Ureter (tissue), 1 donor: Measurements from ENCODE around the gene H1-8. TPM values are rescaled to one million over a fixed set of nuclear protein-coding genes. Genes with fewer than 3 reads are reported as not detected.
"Not testable (repeated sequence)": the region's sequence is repeated elsewhere in the genome, so short reads cannot be mapped to it uniquely, and the experiment has no call there.

Source experiments
- DNase-seq: peaks from one replicate; pipeline ENCODE4 v3.0.0-alpha.2; 2020; ENCODE audit warnings: low spot score
- total RNA-seq: library from RNA; stranded (reverse); gene quantifications from one replicate; pipeline ENCODE4 v1.2.4, GENCODE V29; 2023
- donor health status: DM: yes; HTN: yes; CAD: no.

Gene H1-8
- total RNA-seq, 1 donor from 2014 or later, result not detected

DNA sequence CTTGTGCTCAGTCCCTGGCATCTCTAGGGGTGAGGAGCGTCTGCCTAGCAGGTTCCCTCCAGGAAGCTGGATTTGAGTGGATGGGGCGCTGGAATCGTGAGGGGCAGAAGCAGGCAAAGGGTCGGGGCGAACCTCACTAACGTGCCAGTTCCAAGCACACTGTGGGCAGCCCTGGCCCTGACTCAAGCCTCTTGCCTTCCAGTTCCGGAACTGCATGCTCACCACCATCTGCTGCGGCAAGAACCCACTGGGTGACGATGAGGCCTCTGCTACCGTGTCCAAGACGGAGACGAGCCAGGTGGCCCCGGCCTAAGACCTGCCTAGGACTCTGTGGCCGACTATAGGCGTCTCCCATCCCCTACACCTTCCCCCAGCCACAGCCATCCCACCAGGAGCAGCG, 9.6 kb upstream of the H1-8 start:
- DNase-seq, result no peak

DNA sequence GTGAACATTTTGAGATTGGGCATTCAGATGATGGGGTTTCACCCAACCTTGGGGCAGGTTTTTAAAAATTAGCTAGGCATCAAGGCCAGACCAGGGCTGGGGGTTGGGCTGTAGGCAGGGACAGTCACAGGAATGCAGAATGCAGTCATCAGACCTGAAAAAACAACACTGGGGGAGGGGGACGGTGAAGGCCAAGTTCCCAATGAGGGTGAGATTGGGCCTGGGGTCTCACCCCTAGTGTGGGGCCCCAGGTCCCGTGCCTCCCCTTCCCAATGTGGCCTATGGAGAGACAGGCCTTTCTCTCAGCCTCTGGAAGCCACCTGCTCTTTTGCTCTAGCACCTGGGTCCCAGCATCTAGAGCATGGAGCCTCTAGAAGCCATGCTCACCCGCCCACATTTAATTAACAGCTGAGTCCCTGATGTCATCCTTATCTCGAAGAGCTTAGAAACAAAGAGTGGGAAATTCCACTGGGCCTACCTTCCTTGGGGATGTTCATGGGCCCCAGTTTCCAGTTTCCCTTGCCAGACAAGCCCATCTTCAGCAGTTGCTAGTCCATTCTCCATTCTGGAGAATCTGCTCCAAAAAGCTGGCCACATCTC, 8.4 kb upstream of the H1-8 start:
- DNase-seq, result no peak

DNA sequence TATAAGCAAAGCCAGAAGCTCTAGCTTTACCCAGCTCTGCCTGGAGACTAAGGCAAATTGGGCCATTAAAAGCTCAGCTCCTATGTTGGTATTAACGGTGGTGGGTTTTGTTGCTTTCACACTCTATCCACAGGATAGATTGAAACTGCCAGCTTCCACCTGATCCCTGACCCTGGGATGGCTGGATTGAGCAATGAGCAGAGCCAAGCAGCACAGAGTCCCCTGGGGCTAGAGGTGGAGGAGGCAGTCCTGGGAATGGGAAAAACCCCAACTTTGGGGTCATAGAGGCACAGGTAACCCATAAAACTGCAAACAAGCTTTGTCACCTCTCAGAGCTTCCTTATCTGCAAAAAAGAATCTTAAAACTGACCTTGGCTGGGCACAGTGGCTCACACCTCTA, 7.9 kb upstream of the H1-8 start:
- DNase-seq, result no peak

DNA sequence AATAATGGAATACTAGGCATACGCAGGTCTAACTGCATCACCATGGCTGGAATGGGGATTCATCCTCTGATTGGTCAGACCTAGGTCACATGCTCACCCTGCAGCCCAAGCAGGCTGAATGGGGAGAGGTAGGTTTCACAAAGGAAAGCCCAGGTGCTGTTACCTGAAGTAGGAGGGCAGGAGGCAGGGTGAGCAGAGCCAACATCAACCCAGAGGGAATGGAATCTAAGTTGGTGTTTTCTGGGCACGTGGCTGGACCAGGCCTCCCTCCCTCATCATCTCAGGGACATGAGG, 6.7 kb upstream of the H1-8 start:
- DNase-seq, result no peak

DNA sequence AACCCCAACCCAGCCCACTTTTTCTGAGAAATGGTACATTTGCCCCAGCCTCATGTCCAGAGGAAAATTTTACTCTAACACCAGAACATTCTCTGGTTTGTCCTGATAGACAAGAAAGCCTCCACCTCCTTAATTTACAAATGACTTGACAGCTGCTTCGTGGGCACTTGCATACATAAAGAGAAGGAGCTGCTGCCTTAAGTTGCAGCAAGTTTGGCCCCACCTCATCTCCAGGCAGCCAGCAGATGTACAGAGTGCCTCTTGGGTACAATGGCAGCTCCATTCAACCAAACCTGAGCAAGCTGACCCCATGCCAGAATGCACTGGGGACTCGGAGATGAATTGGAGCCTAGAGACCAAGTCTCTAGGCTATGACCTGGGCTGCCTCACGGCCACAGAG, 6.2 kb upstream of the H1-8 start:
- no peak for DNase-seq

DNA sequence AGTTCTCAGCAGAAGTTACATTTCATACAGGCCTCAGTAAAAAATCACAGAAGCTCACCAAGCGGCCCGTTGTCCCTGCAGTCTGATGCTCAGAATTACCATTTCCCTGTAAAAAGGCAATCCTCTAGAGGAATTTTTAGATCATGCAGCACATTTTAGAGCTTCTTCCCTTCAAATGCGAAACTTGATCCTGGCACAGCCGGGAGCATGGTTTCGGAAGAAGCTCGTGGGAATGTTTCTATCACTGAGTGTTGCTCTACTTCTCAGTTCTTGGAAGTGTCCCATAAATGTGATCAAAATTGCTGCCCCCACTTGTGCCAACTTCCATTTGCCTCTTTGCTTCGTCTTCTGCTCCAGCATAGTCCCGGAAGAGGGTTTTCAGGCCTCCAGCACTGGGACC, 3.8 kb upstream of the H1-8 start:
- no peak for DNase-seq

DNA sequence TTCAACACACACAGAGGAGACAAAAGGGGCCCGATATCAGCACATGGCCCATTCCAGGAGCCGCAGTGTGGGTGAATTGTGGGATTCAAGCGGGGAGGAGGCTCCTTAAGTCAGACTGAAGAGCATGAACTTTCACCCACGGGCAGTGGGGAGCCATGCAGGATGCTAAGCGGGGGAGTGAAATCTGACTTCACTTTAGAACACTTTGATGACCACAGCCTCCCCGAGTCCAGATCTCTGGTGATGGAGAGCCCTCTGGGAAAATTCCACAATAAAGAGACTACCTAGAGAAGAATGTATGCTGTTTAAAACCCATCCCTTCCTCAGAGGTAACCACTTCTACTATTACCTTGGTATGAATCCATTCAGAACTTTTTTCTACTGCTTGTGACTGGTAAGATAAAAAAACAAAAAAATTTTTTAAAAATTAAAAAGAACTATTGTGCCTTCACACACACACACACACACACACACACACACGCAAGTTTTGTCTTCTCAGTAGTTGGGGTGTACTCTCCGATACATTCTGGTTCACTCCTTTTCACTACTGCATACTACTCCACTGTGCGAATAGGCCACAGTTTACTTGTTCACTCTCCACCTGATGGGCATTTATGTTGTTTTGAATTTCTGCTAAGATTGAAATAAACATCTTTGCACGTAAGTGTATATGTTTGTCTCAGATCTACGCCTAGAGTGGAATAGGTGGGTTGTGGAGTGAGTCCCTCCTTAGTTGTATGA, 2.0 kb upstream of the H1-8 start:
- no peak for DNase-seq

DNA sequence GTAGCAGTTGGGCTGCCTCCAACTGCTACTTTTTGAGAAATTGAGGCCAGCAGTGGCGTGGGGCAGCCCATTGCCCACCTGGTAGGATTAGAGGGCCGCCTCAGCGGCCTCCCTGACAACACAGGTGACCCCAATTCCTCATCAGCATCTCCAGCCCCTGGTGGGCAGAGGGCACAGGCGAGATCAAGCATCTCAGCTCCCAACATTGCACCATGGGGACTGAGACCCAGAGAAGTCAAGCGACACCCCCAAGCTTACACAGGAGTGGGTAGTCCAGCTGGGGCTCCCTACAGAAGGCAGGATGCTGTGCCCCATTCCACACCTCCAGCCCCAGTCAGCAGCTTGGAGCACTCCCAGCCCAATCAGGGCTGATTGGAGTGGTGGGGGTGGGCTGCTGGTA, 228 bp upstream of the H1-8 start:
- DNase-seq, result no peak

DNA sequence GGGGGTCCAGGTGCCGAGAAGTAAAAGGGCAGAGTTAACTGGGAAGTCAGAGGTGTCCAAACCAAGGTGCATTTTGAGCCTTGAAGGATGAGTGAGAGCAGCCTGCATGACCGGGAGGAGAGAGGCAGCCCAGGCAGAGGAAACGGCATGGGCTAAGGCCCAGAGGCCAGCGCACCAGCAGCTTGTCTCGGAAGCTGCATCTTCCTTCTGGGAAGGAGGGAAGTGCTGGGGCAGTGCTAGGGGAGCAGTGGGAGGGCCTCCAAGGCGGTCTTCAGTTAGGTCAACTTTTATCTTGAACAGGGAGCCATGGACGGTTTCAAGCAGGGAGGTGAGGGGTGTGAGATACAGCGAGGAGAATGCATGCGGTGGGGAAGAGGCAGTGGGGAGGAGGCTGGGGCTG, 1.0 kb downstream of the H1-8 start:
- no peak for DNase-seq

DNA sequence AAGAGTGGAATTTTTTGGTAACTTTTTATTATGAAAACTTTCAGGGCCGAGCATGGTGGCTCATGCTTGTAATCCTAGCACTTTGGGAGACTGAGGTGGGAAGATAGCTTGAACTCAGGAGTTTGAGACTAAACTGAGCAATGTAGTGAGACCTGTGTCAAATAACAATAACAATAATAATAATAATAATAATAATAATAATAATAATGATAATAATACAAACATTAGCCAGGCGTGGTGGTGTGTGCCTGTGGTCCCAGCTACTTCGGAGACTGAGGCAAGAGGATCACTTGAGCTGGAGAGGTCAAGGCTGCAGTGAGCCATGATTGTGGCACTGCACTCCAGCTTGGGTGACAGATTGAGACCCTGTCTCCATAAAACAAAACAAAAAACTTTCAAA, 3.0 kb downstream of the H1-8 start:
- DNase-seq, result not testable (repeated sequence)

DNA sequence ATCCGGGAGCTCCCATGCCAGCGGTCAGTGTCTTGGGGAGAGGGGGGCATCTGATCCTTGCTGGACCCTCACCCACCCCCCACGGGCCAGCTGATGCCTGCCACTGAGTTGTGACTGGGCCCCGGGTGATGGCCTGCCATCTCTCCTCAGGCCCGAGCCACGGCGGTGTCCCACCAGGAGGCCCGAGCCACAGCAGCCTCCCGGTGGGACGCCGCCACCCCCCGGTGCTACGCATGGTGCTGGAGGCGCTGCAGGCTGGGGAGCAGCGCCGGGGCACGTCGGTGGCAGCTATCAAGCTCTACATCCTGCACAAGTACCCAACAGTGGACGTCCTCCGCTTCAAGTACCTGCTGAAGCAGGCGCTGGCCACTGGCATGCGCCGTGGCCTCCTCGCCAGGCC, 4.3 kb downstream of the H1-8 start:
- no peak for DNase-seq

DNA sequence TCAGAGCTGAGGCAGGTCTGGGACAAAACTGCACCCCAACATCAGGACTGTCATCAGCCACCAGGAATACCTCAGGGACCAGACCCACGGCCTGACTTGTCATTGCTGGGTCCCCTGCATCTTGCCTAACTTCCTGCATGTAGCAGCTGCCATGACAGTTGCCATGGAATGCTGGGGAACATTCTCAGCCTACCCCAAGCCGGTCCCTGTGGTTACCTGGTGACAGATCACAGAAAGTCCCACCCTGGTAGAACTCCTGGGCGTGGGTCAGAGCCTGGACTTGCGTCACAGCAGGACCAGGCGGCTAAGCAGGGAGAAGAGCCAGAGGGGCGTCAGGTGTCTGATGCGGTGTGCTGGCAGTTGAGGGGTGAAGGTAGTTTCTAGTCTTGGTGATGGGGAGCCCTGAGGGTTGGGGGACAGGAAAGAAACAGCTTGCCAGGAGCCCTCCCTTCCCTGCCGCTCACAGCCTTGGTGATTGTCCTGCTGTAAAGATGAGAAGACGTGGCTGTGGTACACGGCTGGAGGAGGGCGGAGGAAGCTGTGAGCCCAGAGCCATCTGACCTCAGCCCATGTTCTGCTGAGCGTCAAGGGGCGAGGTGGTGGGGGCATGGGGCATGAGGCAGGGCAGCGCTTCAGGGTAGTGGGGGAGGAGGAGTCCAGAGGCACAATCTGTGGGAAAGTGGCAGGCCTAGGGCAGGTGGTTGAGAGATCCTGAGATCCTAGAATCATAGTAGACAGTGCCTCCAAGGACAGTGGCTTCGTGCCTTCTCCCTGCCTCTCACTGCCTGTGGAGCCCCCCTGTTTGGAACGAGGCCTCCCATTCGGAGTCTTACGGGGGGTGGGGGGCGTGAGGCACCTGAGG, 5.4 kb downstream of the H1-8 start:
- no peak for DNase-seq

DNA sequence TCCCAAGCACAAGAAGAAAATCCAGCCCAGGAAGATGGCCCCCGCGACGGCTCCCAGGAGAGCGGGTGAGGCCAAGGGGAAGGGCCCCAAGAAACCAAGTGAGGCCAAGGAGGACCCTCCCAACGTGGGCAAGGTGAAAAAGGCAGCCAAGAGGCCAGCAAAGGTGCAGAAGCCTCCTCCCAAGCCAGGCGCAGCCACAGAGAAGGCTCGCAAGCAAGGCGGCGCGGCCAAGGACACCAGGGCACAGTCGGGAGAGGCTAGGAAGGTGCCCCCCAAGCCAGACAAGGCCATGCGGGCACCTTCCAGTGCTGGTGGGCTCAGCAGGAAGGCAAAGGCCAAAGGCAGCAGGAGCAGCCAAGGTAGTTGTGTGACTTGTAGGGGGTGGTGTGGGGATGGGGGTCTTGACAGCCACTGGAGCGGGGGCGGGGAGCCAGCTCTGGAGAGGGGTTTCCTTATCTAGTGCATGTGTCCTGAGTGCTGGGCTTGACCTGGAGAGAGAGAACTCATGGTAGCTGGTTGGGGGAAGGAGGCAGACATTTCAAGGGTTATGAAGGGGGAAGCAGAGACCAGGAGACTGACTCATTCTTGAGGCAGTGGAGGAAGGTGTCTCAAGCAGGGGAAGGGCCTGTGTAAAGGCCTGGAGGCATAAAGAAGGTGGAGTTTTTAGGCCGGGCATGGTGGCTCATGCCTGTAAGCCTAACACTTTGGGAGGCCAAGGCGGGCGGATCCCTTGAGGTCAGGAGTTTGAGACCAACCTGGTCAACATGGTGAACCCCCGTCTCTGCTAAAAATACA, 6.2 kb downstream of the H1-8 start:
- no peak for DNase-seq

DNA sequence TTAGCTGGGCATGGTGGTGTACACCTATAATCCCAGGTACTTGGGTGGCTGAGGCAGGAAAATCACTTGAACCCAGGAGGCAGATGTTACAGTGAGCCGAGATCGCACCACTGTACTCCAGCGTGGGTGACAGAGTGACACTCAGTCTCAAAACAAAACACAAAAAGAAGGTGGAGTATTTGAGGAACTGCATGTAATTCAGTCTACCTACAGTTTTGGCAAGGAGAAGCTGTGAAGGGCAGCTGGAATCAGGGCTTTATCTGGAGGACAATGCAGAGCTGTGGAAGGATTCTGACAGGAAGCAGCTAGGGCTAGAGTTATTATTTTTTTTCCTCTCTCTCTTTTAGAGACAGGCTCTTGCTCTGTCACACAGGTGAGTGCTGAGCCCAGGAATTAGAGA, 6.8 kb downstream of the H1-8 start:
- no peak for DNase-seq

DNA sequence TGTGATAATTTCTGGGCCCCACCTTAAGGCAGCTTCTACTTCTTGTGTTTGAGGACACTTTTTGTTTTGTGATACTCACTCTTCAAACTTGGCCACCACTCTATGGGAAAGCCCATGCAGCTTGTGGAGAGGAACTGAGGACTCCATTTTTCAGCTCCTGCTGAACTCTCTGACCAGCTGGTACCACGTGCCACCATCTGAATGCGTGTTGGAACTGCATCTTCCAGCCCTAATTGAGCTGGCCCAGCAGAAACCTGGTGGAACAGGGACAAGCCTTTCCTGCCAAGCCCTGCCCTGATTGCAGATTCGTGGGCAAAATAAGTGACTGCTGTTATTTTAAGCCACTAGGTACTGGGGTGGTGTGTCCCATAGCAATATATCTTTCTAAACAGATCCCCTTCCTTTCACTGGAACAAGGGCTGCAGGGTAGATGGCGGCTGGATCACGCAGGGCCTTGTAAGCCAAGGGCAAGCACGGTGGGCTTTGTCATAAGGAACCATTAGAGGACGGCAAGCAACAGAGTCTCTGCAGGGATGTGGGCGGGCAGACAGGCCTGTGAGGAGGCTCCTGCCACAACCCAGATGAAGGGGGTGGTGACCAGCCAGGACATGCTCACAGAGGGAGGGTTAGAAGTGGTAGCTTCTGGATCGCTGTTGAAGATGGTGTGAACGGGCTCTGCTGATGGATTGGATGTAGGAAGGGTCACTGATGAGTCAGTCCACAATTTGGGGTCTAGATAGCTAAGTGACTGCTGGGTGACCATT, 9.5 kb downstream of the H1-8 start:
- DNase-seq, result no peak

DNA sequence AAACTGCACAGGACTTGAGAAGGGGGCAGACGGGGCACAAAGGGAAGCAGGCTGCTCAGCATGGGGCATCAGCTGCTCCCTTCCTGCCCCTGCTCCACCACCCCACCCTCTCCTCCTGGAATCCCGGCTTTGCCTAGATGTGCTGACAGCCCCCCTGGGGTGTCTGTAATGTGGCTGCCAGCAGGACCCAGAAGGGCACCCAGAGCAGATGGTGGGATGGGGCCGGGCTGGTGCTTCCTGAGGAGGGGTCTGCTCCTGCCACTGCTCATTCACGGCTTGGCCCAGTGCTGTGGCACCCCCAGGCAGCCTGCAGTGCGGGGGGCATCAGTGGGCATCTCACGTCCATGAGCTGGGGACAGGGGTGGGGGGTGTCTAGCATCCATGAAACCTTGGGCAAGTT, 10.2 kb downstream of the H1-8 start:
- no peak for DNase-seq

DNA sequence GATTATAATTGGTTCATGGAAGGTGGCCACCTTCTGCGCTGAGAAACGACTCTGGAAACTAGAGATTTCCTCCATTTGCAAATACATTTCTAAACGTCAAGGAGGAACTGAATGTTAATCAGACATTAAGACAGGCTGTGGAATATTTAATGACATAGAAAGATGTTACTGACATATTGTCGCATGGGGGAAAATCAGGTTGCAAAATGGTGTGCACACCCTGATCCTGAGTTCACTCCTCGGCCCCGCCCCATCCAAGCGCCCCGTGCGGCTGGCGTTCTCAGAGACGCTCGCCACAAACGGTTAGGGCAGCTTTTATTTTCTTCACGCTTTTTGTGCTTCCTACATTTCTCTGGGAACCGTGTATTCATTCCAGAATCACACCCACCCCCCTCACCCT, 10.7 kb downstream of the H1-8 start:
- DNase-seq, result no peak

DNA sequence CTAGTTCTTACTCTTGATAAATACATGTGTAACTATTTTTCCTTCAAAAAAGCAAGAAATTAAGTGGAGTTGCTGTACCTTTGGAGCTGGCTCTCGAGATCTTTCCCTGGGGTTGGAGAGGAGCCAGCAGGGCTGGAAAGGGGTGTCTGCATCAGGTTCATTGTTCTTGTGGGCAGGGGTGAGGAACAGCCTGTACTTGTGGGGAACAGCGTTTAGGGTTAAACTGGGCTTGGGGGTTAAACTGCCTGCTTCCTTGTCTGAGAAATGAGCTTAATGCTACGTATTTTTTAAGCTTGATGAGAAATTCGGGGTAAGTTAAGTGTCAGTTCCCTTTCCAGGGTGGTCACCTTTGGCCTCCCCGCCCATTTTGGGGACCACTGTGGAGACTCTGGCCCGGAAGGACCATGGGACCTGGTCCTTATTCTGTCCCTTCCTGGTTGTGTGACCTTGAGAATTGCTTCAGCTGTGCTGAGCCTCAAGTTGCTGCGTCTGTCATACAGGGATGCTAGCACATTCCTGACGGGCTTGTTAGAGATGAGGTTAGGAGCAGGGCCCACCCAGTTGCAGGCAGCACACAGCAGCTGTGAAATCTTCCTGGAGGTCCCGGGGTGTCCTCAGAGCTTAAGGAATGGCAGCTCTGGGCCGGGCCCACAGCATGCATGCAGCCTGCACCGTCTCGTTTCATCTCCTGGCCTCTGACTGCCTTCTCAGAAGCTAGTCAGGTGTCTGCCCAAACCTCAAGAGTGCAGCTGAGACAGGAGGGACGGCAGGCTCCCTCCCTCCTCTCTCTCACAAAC, 11.6 kb downstream of the H1-8 start:
- no peak for DNase-seq

DNA sequence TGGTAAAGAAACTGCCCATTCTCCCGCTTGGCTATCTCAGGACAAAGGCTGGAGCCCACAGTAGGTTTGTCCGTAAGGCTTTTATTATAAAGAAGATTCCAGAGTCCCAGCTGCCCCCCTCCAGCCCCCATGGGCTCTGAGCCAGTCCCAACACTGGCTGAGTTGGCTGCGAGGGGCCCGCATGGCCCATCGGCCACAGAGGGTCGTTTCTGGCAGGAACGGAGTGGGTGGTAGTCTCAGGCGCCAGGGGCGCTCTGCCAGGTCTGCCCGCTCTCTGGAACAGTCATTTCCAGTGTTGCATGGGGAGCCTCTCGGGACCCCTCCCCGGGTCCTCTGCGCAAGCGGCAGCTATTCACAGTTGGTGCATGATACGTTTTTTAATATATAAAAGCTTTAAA, 12.2 kb downstream of the H1-8 start:
- DNase-seq, result no peak

DNA sequence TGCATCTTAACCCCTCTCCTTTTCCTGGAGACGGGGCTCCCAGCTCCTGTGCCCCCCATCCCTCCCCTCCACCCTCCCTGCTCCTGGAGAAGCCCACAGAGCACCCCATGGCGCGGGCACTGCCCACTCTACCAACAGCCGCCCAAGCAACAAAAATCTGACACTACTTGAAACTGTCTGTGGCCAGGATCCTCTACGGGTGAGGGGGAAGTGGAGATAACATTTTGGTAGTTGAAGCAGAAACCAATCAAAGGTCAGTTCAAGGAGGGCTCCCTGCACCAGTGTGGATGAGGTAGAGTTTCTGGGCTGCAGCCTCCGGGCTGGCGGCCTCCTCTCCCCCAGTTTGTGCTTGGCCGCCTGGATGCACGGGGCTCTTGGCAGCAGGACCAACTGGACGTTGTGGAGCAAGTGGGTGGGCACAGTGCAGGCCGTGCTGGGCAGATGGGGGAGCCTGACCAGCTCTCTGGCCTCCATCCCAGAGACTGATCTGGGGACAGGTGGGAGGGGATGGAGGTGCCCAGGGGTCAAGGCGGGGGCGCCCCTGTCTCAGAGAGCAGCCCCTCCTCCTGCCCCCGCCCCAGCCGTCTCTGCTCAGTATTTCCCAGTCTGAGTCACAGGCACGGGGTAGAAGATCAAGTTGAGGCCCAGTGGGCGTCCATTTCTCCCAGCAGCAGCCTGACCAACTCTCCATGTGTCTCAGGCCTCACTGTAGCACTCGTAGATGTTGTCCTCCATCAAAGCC, 12.8 kb downstream of the H1-8 start:
- no peak for DNase-seq
